HepG2 (cell line): ENCODE results near the gene SCYGR2. TPM values are rescaled to one million over a fixed set of nuclear protein-coding genes. Genes with fewer than 3 reads are reported as not detected.

Experiments used
- ATF7 ChIP-seq, 2 experiments: fragments of 450-650 bp in 1 of 2; sonication (generic) in 1 of 2; formaldehyde crosslinking in 1 of 2; IDR thresholded peaks; 2 replicates each; pipeline versions ENCODE4 v1.4.0 to v1.6.1; 2016 to 2020; ENCODE audit warnings: antibody characterized with exemption in 1 of 2, mild to moderate bottlenecking in 1 of 2, missing genetic modification reagents in 1 of 2
- PHF5A ChIP-seq: IDR thresholded peaks from one replicate; pipeline ENCODE4 v1.6.1; 2018; ENCODE audit warnings: low read depth, missing genetic modification reagents; ENCODE audit not compliant: unreplicated experiment
- SAP130 ChIP-seq: IDR thresholded peaks from 2 replicates; pipeline ENCODE4 v1.6.1; 2016; ENCODE audit warnings: low read depth
- SRSF1 ChIP-seq: fragments of 200-400 bp; formaldehyde crosslinking; optimal IDR thresholded peaks from 2 replicates; pipeline ENCODE3; 2017; ENCODE audit warnings: mild to moderate bottlenecking, low read depth, low read length, moderate library complexity
- YY1 ChIP-seq: IDR thresholded peaks from 2 replicates; pipeline ENCODE4 v1.6.1; 2011; ENCODE audit warnings: low read length, low read depth, moderate library complexity, mild to moderate bottlenecking; ENCODE audit not compliant: insufficient read depth, insufficient replicate concordance
- ZNF317 ChIP-seq: sonication (generic); formaldehyde crosslinking; IDR thresholded peaks from 2 replicates; pipeline ENCODE4 v1.5.0; 2020; ENCODE audit warnings: mild to moderate bottlenecking, missing genetic modification reagents
- ZNF318 ChIP-seq: sonication (generic); formaldehyde crosslinking; IDR thresholded peaks from 2 replicates; pipeline ENCODE4 v1.4.0; 2020; ENCODE audit warnings: mild to moderate bottlenecking, missing genetic modification reagents
- ZNF557 ChIP-seq: sonication (generic); formaldehyde crosslinking; IDR thresholded peaks from 2 replicates; pipeline ENCODE4 v1.4.0; 2020; ENCODE audit warnings: missing genetic modification reagents
- ZNF607 ChIP-seq: sonication (generic); formaldehyde crosslinking; IDR thresholded peaks from 2 replicates; pipeline ENCODE4 v1.5.1; 2020; ENCODE audit warnings: missing genetic modification reagents, mild to moderate bottlenecking, borderline replicate concordance
- ZNF616 ChIP-seq: sonication (generic); formaldehyde crosslinking; IDR thresholded peaks from 2 replicates; pipeline ENCODE4 v1.5.0; 2020; ENCODE audit warnings: low read depth, mild to moderate bottlenecking, missing genetic modification reagents
- polyA plus RNA-seq, 8 experiments: library from polyadenylated mRNA; depleted of rRNA in 3 of 8; stranded (reverse) in 7 of 8; unstranded in 1 of 8; fragments of >200 nt; fragmentation: Illumina TruSeq in 4 of 8; extraction: Trizol in 4 of 8; gene quantifications; 2 replicates each; pipeline versions ENCODE4 v1.2.1 to v1.2.3, GENCODE V29; 2011 to 2016; ENCODE audit warnings: low read depth in 4 of 8, missing spikeins in 1 of 8, mixed read lengths in 1 of 8; ENCODE audit not compliant: insufficient read depth in 1 of 8
- total RNA-seq, 5 experiments: library from RNA; depleted of rRNA; stranded (reverse); fragments of >200 nt; fragmentation: Illumina TruSeq; extraction: Trizol; gene quantifications; 2 replicates each; pipeline ENCODE4 v1.2.3, GENCODE V29; 2016; ENCODE audit warnings: low read depth in 1 of 5
- TF ChIP-seq, protein P1 (sequence below), 2 experiments: sonication (generic) in 1 of 2; formaldehyde crosslinking in 1 of 2; IDR thresholded peaks; 2 replicates each; pipeline versions ENCODE4 v1.4.0 to v1.6.1; 2016 to 2020; ENCODE audit warnings: borderline replicate concordance in 1 of 2, low read depth in 1 of 2, mild to moderate bottlenecking in 1 of 2, missing genetic modification reagents in 1 of 2
- TF ChIP-seq, protein P2 (sequence below): sonication (generic); formaldehyde crosslinking; IDR thresholded peaks from 2 replicates; pipeline ENCODE4 v1.5.0; 2020; ENCODE audit warnings: mild to moderate bottlenecking, missing genetic modification reagents, borderline replicate concordance
- TF ChIP-seq, protein P3 (sequence below): sonication (generic); formaldehyde crosslinking; IDR thresholded peaks from 2 replicates; pipeline ENCODE4 v1.8.1; 2023; ENCODE audit warnings: missing genetic modification reagents, mild to moderate bottlenecking, borderline replicate concordance

The SCYGR2 gene
- total and polyA plus RNA-seq, 2 of the 13 experiments (the other 11 are each of a cell fraction or from before 2014, with no cell fraction given) = not detected

DNA sequence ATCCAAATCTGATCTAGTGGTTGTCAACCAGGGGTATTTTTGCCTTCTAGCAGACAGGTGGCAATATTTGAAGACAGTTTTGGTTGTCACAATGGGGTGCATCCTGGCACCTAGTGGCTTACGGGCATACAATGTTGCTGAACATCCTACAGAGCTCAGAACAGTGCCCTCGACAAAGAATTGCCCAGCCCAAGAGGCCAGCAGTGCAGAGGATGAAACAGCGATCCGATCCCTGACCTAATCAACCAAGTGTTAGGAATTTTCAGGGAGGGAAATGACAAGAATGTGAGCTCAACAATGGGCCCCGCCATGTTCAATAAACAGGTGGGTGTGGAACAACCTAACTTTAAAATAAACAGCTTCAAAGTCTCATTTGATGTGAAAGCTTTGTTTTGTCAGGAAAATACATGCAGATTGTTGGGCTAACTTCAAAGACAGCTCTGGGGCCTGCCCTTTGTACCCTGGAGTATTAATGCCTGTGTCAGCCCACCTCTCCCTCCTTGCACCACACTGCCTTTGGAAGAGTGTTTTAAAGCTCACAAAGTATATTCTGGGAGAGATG, 45.4 kb downstream of the SCYGR2 start (continued):
- TF ChIP-seq, protein P1, sequence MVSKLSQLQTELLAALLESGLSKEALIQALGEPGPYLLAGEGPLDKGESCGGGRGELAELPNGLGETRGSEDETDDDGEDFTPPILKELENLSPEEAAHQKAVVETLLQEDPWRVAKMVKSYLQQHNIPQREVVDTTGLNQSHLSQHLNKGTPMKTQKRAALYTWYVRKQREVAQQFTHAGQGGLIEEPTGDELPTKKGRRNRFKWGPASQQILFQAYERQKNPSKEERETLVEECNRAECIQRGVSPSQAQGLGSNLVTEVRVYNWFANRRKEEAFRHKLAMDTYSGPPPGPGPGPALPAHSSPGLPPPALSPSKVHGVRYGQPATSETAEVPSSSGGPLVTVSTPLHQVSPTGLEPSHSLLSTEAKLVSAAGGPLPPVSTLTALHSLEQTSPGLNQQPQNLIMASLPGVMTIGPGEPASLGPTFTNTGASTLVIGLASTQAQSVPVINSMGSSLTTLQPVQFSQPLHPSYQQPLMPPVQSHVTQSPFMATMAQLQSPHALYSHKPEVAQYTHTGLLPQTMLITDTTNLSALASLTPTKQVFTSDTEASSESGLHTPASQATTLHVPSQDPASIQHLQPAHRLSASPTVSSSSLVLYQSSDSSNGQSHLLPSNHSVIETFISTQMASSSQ (IDR thresholded peaks at IDR 0.05; ENCODE audit: low read depth) = peak; percentile 71; the same call in 1 of the 2 replicates
- TF ChIP-seq, protein P1 (CRISPR knock-in tag; IDR thresholded peaks at IDR 0.05; ENCODE audit: borderline replicate concordance) = peak; percentile 58; the same call in 1 of the 2 replicates
- no peak for TF ChIP-seq ZNF616 (CRISPR knock-in tag)
- TF ChIP-seq ZNF317 = 0 out of 2 replicates have a peak, but pooled peaks have one; percentile 23
- TF ChIP-seq, protein P2, sequence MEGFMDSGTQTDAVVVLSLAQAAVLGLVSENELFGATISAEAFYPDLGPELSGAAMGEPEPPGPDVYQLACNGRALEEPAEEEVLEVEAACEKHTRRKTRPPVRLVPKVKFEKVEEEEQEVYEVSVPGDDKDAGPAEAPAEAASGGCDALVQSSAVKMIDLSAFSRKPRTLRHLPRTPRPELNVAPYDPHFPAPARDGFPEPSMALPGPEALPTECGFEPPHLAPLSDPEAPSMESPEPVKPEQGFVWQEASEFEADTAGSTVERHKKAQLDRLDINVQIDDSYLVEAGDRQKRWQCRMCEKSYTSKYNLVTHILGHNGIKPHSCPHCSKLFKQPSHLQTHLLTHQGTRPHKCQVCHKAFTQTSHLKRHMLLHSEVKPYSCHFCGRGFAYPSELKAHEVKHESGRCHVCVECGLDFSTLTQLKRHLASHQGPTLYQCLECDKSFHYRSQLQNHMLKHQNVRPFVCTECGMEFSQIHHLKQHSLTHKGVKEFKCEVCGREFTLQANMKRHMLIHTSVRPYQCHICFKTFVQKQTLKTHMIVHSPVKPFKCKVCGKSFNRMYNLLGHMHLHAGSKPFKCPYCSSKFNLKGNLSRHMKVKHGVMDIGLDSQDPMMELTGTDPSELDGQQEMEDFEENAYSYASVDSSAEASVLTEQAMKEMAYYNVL (CRISPR knock-in tag) = peak; percentile 70; the same call in 1 of the 2 replicates
- peak; percentile 43 for TF ChIP-seq YY1
- TF ChIP-seq PHF5A (CRISPR knock-in tag) = no peak
- no peak for TF ChIP-seq ATF7 (IDR thresholded peaks at IDR 0.05)
- TF ChIP-seq ATF7 (CRISPR knock-in tag; IDR thresholded peaks at IDR 0.05) = peak; percentile 40; the same call in 1 of the 2 replicates
- TF ChIP-seq SAP130 (CRISPR knock-in tag) = peak; percentile 56; the same call in 1 of the 2 replicates
- TF ChIP-seq, protein P3, sequence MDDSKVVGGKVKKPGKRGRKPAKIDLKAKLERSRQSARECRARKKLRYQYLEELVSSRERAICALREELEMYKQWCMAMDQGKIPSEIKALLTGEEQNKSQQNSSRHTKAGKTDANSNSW (CRISPR knock-in tag) = no peak
- no peak for TF ChIP-seq ZNF318 (CRISPR knock-in tag)
- no peak for TF ChIP-seq ZNF607
- no peak for TF ChIP-seq ZNF557
- TF ChIP-seq SRSF1 = no peak
